NCI-H1694 (cell line): ENCODE measurements around the gene CEP70.

ENCODE experiments used
- DNase-seq: peaks from one replicate; lab custom pipeline; 2025; lab: John Stamatoyannopoulos, UW

The CEP70 gene

DNA sequence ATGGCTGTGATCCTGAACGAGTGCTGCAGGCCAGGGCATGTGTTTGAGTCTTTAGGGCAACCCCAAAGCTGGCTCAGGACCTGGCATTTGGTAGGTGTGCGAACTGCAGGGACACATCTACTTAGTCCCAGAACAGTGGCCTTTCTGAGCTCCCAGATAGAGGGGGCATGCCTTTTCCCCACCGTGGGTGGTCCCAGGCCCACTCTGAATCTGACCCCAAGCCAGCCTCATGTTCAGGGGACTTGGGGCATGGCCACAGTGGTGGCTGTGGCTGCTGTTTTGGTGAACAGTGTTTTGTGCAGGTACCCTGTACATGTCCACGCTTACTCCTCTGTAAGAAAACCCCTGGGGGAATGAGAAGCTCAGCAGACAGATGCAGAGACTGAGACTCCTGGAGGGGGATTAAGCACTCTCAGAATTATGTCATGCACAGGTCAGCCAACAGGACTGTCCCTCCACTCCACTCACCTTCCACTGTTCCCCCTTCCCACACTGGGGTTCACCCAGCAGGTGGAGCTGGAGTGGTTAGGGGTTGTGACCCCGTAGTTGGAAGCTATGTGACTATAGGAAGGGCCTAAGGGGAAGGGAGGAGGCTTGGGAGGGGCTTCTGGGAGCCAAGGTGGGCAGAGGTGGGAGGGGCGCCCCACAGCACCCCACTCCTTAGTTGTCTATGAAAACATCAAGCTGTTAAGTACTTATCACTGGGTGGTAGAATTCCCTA, 143.2 kb downstream of the CEP70 start:
- DNase-seq, result no peak

DNA sequence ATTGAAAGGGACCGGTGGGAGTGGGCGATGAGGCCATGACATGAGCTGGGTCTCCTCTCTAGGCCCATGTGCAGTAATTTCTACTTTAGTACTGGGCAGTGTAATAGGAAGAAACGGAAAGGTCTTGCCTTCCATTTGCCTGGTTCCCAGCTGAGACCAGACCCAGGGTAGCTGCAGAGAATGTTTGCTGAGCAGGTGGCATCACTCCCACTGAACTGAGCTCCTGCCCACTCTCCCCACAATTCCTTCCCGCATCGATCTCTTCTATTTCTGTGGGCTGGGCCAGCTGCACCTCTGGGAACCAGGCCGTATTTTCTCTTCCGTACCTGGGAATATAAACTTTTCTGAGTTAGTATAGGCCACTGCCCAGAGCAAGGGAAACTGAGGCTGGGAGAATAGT, 143.9 kb downstream of the CEP70 start:
- DNase-seq, result no peak

GRCh38 chr3:138449490-138449889, 144.6 kb downstream of the CEP70 start:
- DNase-seq, result no peak

GRCh38 chr3:138448631-138449030, 145.4 kb downstream of the CEP70 start:
- DNase-seq, result no peak

- DNase-seq, result no peak
These were observed 148.4 kb downstream of the CEP70 start for GRCh38 chr3:138445654-138446053.

DNA sequence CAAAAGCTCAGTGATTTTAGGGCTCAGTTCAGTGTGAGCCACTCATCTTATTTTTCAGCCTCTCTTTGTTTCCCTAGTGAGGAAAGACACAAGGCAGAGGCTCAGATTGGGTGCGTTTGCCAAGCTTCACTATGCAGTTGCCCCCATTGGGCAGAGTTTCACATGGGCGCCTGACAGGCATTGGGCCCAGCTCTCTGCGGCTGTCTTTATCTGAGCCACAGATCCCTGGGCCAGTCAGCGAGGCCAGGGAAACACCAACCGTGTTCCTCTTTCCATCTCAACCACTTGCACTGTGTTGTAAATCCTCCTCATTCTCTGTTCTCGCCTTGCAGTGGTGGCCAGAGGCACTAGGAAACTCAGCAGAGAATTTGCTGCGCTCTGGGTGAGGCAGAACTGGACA, 148.8 kb downstream of the CEP70 start:
- no peak for DNase-seq
